ENCODE measurements around the gene HMCES. TPM values are rescaled to one million over a fixed set of nuclear protein-coding genes. Genes with fewer than 3 reads are reported as not detected.

The HMCES gene
- total and polyA plus RNA-seq, 2 donors (not counting 1 experiment from before 2014, with no cell fraction given): 22.5 to 35.6 TPM

GRCh38 chr3:129325383-129325782 lies 46.7 kb downstream of the HMCES start:
- Mint-ChIP-seq H3K27me3 (peaks cover 2% of the 10 kb centered on the region), H3K27ac (no peak overlapping the region), H3K4me3 (no peak overlapping the region), H3K4me1 (peaks cover 6% of the 10 kb centered on the region), H3K9me3 (ENCODE audit: insufficient read depth) (no peaks in the 10 kb centered on the region)
- intact Hi-C loops (cut with micrococcal nuclease): loop anchor here (5.0 kb wide), 1 partner anchor 502 kb away; no protein-coding TSS in a partner anchor
- 97% methylated on average over 3 of the region's 3 CpGs for WGBS (ENCODE audit: insufficient coverage)
- H2AFZ ChIP-seq (ENCODE audit: insufficient read depth, low read depth, low read length, poor library complexity, severe bottlenecking): no peak overlapping the region
- ChIA-PET CTCF (interaction anchor here (5.5 kb wide), 1 partner anchor 355 kb away, joined by 41 read pairs; no protein-coding TSS in a partner anchor), POLR2A (no interaction called here)
- no peak for DNase-seq
- no peaks in the 10 kb centered on the region for H3K79me2 ChIP-seq (ENCODE audit: control insufficient read depth, insufficient read depth, low read length)
- H3K4me3 ChIP-seq (ENCODE audit: control extremely low read depth in 1 of 5, extremely low read depth in 1 of 5, insufficient read depth in 1 of 5, low read depth in 2 of 5, low read length in 4 of 5): no peak overlapping the region
- no peak overlapping the region for H3K27ac ChIP-seq (ENCODE audit: low read length in 2 of 2)
- TF ChIP-seq CTCF (IDR thresholded peaks at IDR 0.05) (no peak), EZH2 (IDR thresholded peaks at IDR 0.05; ENCODE audit: borderline replicate concordance, insufficient read depth, low read depth, low read length, poor library complexity, severe bottlenecking) (no peak)
- no peak overlapping the region for H3K9ac ChIP-seq (ENCODE audit: low read length)
- H3K36me3 ChIP-seq (replicated peaks in 1 of 2; ENCODE audit: control extremely low read depth in 1 of 2, control insufficient read depth in 1 of 2, extremely low read depth in 1 of 2, insufficient read depth in 2 of 2, low read length in 1 of 2): no peaks in the 10 kb centered on the region
- peaks cover 3 to 9% of the 10 kb centered on the region in 2 donors for H3K4me1 ChIP-seq (ENCODE audit: control insufficient read depth in 2 of 2, insufficient read depth in 2 of 2, low read length in 2 of 2)
- ATAC-seq (ENCODE audit: low read depth): no peak
- peaks cover 0 to 2% (median 0%) of the 10 kb centered on the region in 3 donors for H3K9me3 ChIP-seq (ENCODE audit: control extremely low read depth in 1 of 3, control insufficient read depth in 2 of 3, insufficient read depth in 1 of 3, low read length in 2 of 3)
- H3K27me3 ChIP-seq (replicated peaks in 1 of 4; ENCODE audit: control extremely low read depth in 1 of 4, control insufficient read depth in 3 of 4, insufficient read depth in 4 of 4, low read length in 3 of 4): peaks cover 0 to 4% (median 2%) of the 10 kb centered on the region in 4 experiments
- no peak overlapping the region for H3K4me2 ChIP-seq (replicated peaks; ENCODE audit: low read depth, low read length, poor library complexity, severe bottlenecking)
- no peaks in the 10 kb centered on the region for H4K20me1 ChIP-seq (ENCODE audit: control insufficient read depth, insufficient read depth, low read length, poor library complexity, severe bottlenecking)

GRCh38 chr3:129326138-129326537 lies 47.5 kb downstream of the HMCES start:
- no peak overlapping the region for H3K4me3 Mint-ChIP-seq
- intact Hi-C loops (cut with micrococcal nuclease): loop anchor here (5.0 kb wide), 1 partner anchor 501 kb away; no protein-coding TSS in a partner anchor
- Histone ChIP-seq H3K36me3 (replicated peaks in 1 of 2; ENCODE audit: control extremely low read depth in 1 of 2, control insufficient read depth in 1 of 2, extremely low read depth in 1 of 2, insufficient read depth in 2 of 2, low read length in 1 of 2) (no peaks in the 10 kb centered on the region), H2AFZ (ENCODE audit: insufficient read depth, low read depth, low read length, poor library complexity, severe bottlenecking) (no peak overlapping the region), H3K27me3 (replicated peaks in 1 of 4; ENCODE audit: control extremely low read depth in 1 of 4, control insufficient read depth in 3 of 4, insufficient read depth in 4 of 4, low read length in 3 of 4) (peaks cover 0 to 10% (median 1%) of the 10 kb centered on the region in 4 experiments), H3K79me2 (ENCODE audit: control insufficient read depth, insufficient read depth, low read length) (no peaks in the 10 kb centered on the region), H3K4me2 (replicated peaks; ENCODE audit: low read depth, low read length, poor library complexity, severe bottlenecking) (no peak overlapping the region), H3K4me1 (ENCODE audit: control insufficient read depth in 2 of 2, insufficient read depth in 2 of 2, low read length in 2 of 2) (peaks cover 7 to 16% of the 10 kb centered on the region in 2 donors), H4K20me1 (ENCODE audit: control insufficient read depth, insufficient read depth, low read length, poor library complexity, severe bottlenecking) (no peaks in the 10 kb centered on the region), H3K9me3 (ENCODE audit: control extremely low read depth in 1 of 3, control insufficient read depth in 2 of 3, insufficient read depth in 1 of 3, low read length in 2 of 3) (peaks cover 0 to 2% (median 0%) of the 10 kb centered on the region in 3 donors), H3K9ac (ENCODE audit: low read length) (no peak overlapping the region), H3K4me3 (ENCODE audit: control extremely low read depth in 1 of 5, extremely low read depth in 1 of 5, insufficient read depth in 1 of 5, low read depth in 2 of 5, low read length in 4 of 5) (no peak overlapping the region), H3K27ac (ENCODE audit: low read length in 2 of 2) (no peak overlapping the region)
- no peak overlapping the region for H3K27ac Mint-ChIP-seq
- CTCF ChIA-PET: interaction anchor here (1.4 to 5.5 kb wide), 2 partner anchors 10 to 355 kb away, joined by 5 to 41 read pairs; a partner anchor contains a TSS
- H3K9me3 Mint-ChIP-seq (ENCODE audit: insufficient read depth): no peaks in the 10 kb centered on the region
- H3K4me1 Mint-ChIP-seq: peaks cover 11% of the 10 kb centered on the region
- DNase-seq (no peak), ATAC-seq (ENCODE audit: low read depth) (no peak)
- POLR2A ChIA-PET: no interaction called here
- TF ChIP-seq EZH2 (IDR thresholded peaks at IDR 0.05; ENCODE audit: borderline replicate concordance, insufficient read depth, low read depth, low read length, poor library complexity, severe bottlenecking) (no peak), CTCF (IDR thresholded peaks at IDR 0.05) (no peak)
- peaks cover 4% of the 10 kb centered on the region for H3K27me3 Mint-ChIP-seq
- WGBS (ENCODE audit: insufficient coverage): 94% methylated on average over 2 of the region's 12 CpGs

All from B cell (primary cell).